ENCODE data around the gene PP2D1.
"Not testable (repeated sequence)": the region's sequence is repeated elsewhere in the genome, so short reads cannot be mapped to it uniquely, and the experiment has no call there.

PP2D1 gene

GRCh38 chr3:19967208-19967607 lies 44.9 kb downstream of the PP2D1 start:
- no peak for DNase-seq

- DNase-seq, result no peak
Measured at GRCh38 chr3:19961960-19962359, 50.1 kb downstream of the PP2D1 start.

- no peak for DNase-seq
Measured at GRCh38 chr3:19960696-19961095, 51.4 kb downstream of the PP2D1 start.

GRCh38 chr3:19959505-19959904 lies 52.6 kb downstream of the PP2D1 start:
- DNase-seq, result no peak

GRCh38 chr3:19957354-19957753 lies 54.7 kb downstream of the PP2D1 start:
- not testable (repeated sequence) for DNase-seq

GRCh38 chr3:19954676-19955075 lies 57.4 kb downstream of the PP2D1 start:
- no peak for DNase-seq

- no peak for DNase-seq
Measured at GRCh38 chr3:19950316-19950715, 61.7 kb downstream of the PP2D1 start.

GRCh38 chr3:19948226-19948591 lies 63.9 kb downstream of the PP2D1 start:
- no peak for DNase-seq

GRCh38 chr3:19947549-19948225 lies 64.4 kb downstream of the PP2D1 start:
- peak in 1 of 2 experiments; percentile 11 for DNase-seq

- DNase-seq, result peak; percentile 78 to 94
Measured at GRCh38 chr3:19946832-19947548, 65.1 kb downstream of the PP2D1 start, which contains the start of gene RAB5A. TSS of gene RAB5A (plus strand) at chr3:19947097. CDS start at chr3:19950899, 3,802 bp downstream.

- no peak for DNase-seq
Measured at GRCh38 chr3:19945969-19946831, 65.9 kb downstream of the PP2D1 start.

- DNase-seq, result no peak
Measured at GRCh38 chr3:19945534-19945933, 66.5 kb downstream of the PP2D1 start.

GRCh38 chr3:19940643-19941042 lies 71.4 kb downstream of the PP2D1 start:
- no peak for DNase-seq

- no peak for DNase-seq
Measured at GRCh38 chr3:19938295-19938627, 73.8 kb downstream of the PP2D1 start.

- DNase-seq, result no peak
Measured at GRCh38 chr3:19937459-19938294, 74.4 kb downstream of the PP2D1 start.

Measured in NCI-H446 (cell line).